Ishikawa (cell line): ENCODE data around the gene ZNF175.

Experiments used
- CEBPB ChIP-seq: IDR thresholded peaks from 2 replicates; pipeline ENCODE4 v1.6.1; 2012
- CREB1 ChIP-seq: IDR thresholded peaks from 2 replicates; pipeline ENCODE4 v1.6.1; 2012; ENCODE audit warnings: low read depth
- EGR1 ChIP-seq: IDR thresholded peaks from 2 replicates; pipeline ENCODE4 v1.6.1; 2012
- EP300 ChIP-seq: IDR thresholded peaks from 2 replicates; pipeline ENCODE4 v1.6.1; 2012; ENCODE audit warnings: borderline replicate concordance
- FOXM1 ChIP-seq: IDR thresholded peaks from 2 replicates; pipeline ENCODE4 v1.6.1; 2012; ENCODE audit warnings: low read depth, borderline replicate concordance
- MAX ChIP-seq: IDR thresholded peaks from 2 replicates; pipeline ENCODE4 v1.6.1; 2012
- NFIC ChIP-seq: IDR thresholded peaks from 2 replicates; pipeline ENCODE4 v1.6.1; 2012
- RAD21 ChIP-seq: IDR thresholded peaks from 2 replicates; pipeline ENCODE4 v1.6.1; 2012; ENCODE audit warnings: low read depth
- REST ChIP-seq: IDR thresholded peaks from 2 replicates; pipeline ENCODE4 v1.6.1; 2012; ENCODE audit warnings: low read depth, mild to moderate bottlenecking
- TAF1 ChIP-seq: IDR thresholded peaks from 2 replicates; pipeline ENCODE4 v1.6.1; 2012; ENCODE audit warnings: low read depth, mild to moderate bottlenecking
- TCF12 ChIP-seq: IDR thresholded peaks from 2 replicates; pipeline ENCODE4 v1.6.1; 2012; ENCODE audit warnings: low read depth
- TEAD4 ChIP-seq: IDR thresholded peaks from 2 replicates; pipeline ENCODE4 v1.6.1; 2012
- USF1 ChIP-seq: IDR thresholded peaks from 2 replicates; pipeline ENCODE4 v1.6.1; 2012
- YY1 ChIP-seq: IDR thresholded peaks from 2 replicates; pipeline ENCODE4 v1.6.1; 2012; ENCODE audit warnings: low read depth
- ZBTB7A ChIP-seq: IDR thresholded peaks from 2 replicates; pipeline ENCODE4 v1.6.1; 2012; ENCODE audit warnings: low read depth

ZNF175 gene

GRCh38 chr19:51531349-51532315, 39.5 kb upstream of the ZNF175 start, which contains the start of gene SIGLEC6:
SIGLEC6 (minus strand) TSS chr19:51531670; CDS start chr19:51531648, 22 bp downstream.
- TF ChIP-seq USF1 (no peak), NFIC (no peak), TEAD4 (no peak), EP300 (no peak), TAF1 (no peak), TCF12 (no peak), ZBTB7A (no peak), RAD21 (no peak), YY1 (no peak), REST (no peak), EGR1 (no peak)

GRCh38 chr19:51535535-51535934, 35.5 kb upstream of the ZNF175 start:
- TF ChIP-seq EGR1 (no peak), MAX (no peak), FOXM1 (no peak), USF1 (no peak), TCF12 (no peak), CEBPB (no peak), REST (no peak), ZBTB7A (no peak), TAF1 (no peak), YY1 (no peak), RAD21 (no peak), CREB1 (no peak), EP300 (no peak), NFIC (no peak), TEAD4 (no peak)

GRCh38 chr19:51539821-51540366, 31.2 kb upstream of the ZNF175 start:
- no peak for TF ChIP-seq REST
- TF ChIP-seq TCF12 = no peak
- TF ChIP-seq ZBTB7A = no peak
- TF ChIP-seq EGR1 = no peak
- TF ChIP-seq CEBPB = no peak
- no peak for TF ChIP-seq MAX

- TF ChIP-seq TAF1 (no peak), TCF12 (no peak)
Observed at GRCh38 chr19:51541458-51542357, 29.4 kb upstream of the ZNF175 start.
